ENCODE results near the gene SESN1. TPM values are rescaled to one million over a fixed set of nuclear protein-coding genes. Genes with fewer than 3 reads are reported as not detected.

SESN1 gene
- polyA plus RNA-seq, 1 donor (not counting 4 experiments of a cell fraction or from before 2014, with no cell fraction given), result 21.4 TPM

- Histone ChIP-seq H3K79me2 (ENCODE audit: control insufficient read depth, insufficient read depth, low read length) (no peaks in the 10 kb centered on the region), H3K27ac (ENCODE audit: control insufficient read depth, insufficient read depth, low read length) (no peak overlapping the region), H4K20me1 (ENCODE audit: control insufficient read depth, extremely low read depth, insufficient read depth, low read length) (no peaks in the 10 kb centered on the region), H3K4me3 (ENCODE audit: control insufficient read depth in 2 of 3, extremely low read depth in 1 of 3, insufficient read depth in 2 of 3, low read depth in 1 of 3, low read length in 3 of 3) (no peak overlapping the region), H3K36me3 (ENCODE audit: control insufficient read depth in 2 of 2, extremely low read depth in 1 of 2, insufficient read depth in 2 of 2, low read length in 2 of 2) (no peaks in the 10 kb centered on the region), H3K9me1 (ENCODE audit: control insufficient read depth, extremely low read depth, insufficient read depth, low read length) (no peaks in the 10 kb centered on the region), H3K4me1 (ENCODE audit: control insufficient read depth, extremely low read depth, insufficient read depth, low read length) (peaks cover 16% of the 10 kb centered on the region), H3K27me3 (ENCODE audit: control insufficient read depth, extremely low read depth, insufficient read depth, low read length) (no peaks in the 10 kb centered on the region), H2AFZ (ENCODE audit: control insufficient read depth, low read length) (no peak overlapping the region), H3K9ac (ENCODE audit: control insufficient read depth, extremely low read depth, insufficient read depth, low read length) (no peak overlapping the region), H3K9me3 (ENCODE audit: control insufficient read depth, low read depth, low read length) (no peaks in the 10 kb centered on the region), H3K4me2 (ENCODE audit: control insufficient read depth, extremely low read depth, insufficient read depth, low read depth, low read length) (no peak overlapping the region)
- DNase-seq (ENCODE audit: low read depth, low spot score) (no peak), FAIRE-seq (peak; percentile 59)
- TF ChIP-seq CTCF (optimal IDR thresholded peaks at IDR 0.05 in 1 of 3, IDR thresholded peaks at IDR 0.05 in 1 of 3, conservative IDR thresholded peaks at IDR 0.05 in 1 of 3; ENCODE audit: extremely low read depth in 1 of 3, insufficient read depth in 2 of 3, low read length in 3 of 3) (no peak), EZH2 (IDR thresholded peaks at IDR 0.05; ENCODE audit: low read length) (no peak)
- dilution Hi-C loops (cut with MboI; ENCODE audit: extremely low pct_ligation_motif_present, low sequenced_read_pairs), result no loop called here
Observed at GRCh38 chr6:109050012-109050411, 44.6 kb downstream of the SESN1 start.

- H3K27ac ChIP-seq (ENCODE audit: control insufficient read depth, insufficient read depth, low read length), result no peak overlapping the region
- H3K9me1 ChIP-seq (ENCODE audit: control insufficient read depth, extremely low read depth, insufficient read depth, low read length), result no peaks in the 10 kb centered on the region
- no peak overlapping the region for H2AFZ ChIP-seq (ENCODE audit: control insufficient read depth, low read length)
- no peaks in the 10 kb centered on the region for H3K79me2 ChIP-seq (ENCODE audit: control insufficient read depth, insufficient read depth, low read length)
- H4K20me1 ChIP-seq (ENCODE audit: control insufficient read depth, extremely low read depth, insufficient read depth, low read length), result no peaks in the 10 kb centered on the region
- no peaks in the 10 kb centered on the region for H3K36me3 ChIP-seq (ENCODE audit: control insufficient read depth in 2 of 2, extremely low read depth in 1 of 2, insufficient read depth in 2 of 2, low read length in 2 of 2)
- dilution Hi-C loops (cut with MboI; ENCODE audit: extremely low pct_ligation_motif_present, low sequenced_read_pairs), result no loop called here
- no peak overlapping the region for H3K9ac ChIP-seq (ENCODE audit: control insufficient read depth, extremely low read depth, insufficient read depth, low read length)
- H3K27me3 ChIP-seq (ENCODE audit: control insufficient read depth, extremely low read depth, insufficient read depth, low read length), result no peaks in the 10 kb centered on the region
- H3K9me3 ChIP-seq (ENCODE audit: control insufficient read depth, low read depth, low read length), result no peaks in the 10 kb centered on the region
- TF ChIP-seq EZH2 (IDR thresholded peaks at IDR 0.05; ENCODE audit: low read length), result no peak
- TF ChIP-seq CTCF (optimal IDR thresholded peaks at IDR 0.05 in 1 of 3, IDR thresholded peaks at IDR 0.05 in 1 of 3, conservative IDR thresholded peaks at IDR 0.05 in 1 of 3; ENCODE audit: extremely low read depth in 1 of 3, insufficient read depth in 2 of 3, low read length in 3 of 3), result no peak
- H3K4me1 ChIP-seq (ENCODE audit: control insufficient read depth, extremely low read depth, insufficient read depth, low read length), result peaks cover 16% of the 10 kb centered on the region
- H3K4me3 ChIP-seq (ENCODE audit: control insufficient read depth in 2 of 3, extremely low read depth in 1 of 3, insufficient read depth in 2 of 3, low read depth in 1 of 3, low read length in 3 of 3), result no peak overlapping the region
- FAIRE-seq, result no peak
- no peak for DNase-seq (ENCODE audit: low read depth, low spot score)
- no peak overlapping the region for H3K4me2 ChIP-seq (ENCODE audit: control insufficient read depth, extremely low read depth, insufficient read depth, low read depth, low read length)
Observed at GRCh38 chr6:109048670-109049415, 45.8 kb downstream of the SESN1 start.

All from keratinocyte (primary cell).